Diencephalon (tissue), 1 donor: ENCODE results near the gene PROKR2. TPM values are rescaled to one million over a fixed set of nuclear protein-coding genes. Genes with fewer than 3 reads are reported as not detected.

Source experiments
- small RNA-seq: library from RNA; depleted of rRNA; stranded (forward); fragments of <200 nt; gene quantifications from one replicate; pipeline ENCODE3, GENCODE V24; 2014
- total RNA-seq: library from RNA; depleted of rRNA; stranded (reverse); fragments of >200 nt; gene quantifications from one replicate; pipeline ENCODE4 v1.2.3, GENCODE V29; 2014

The PROKR2 gene
- 4.8 TPM for total RNA-seq

GRCh38 chr20:5316188-5317158 lies at the start of gene PROKR2:
Gene PROKR2 (minus strand): TSS chr20:5316954. CDS start chr20:5314369, 2,585 bp downstream.

Small RNA genes within 50 kb of the gene (small RNA-seq; reads per million reads assigned to genes)
- gene RNA5-8SP7: not detected

Other genes starting within 250 kb of the PROKR2 start
- 70.8 TPM for gene TMEM230, start 203.9 kb downstream of the PROKR2 start, total RNA-seq
- 51.9 TPM for gene PCNA, start 197.0 kb downstream of the PROKR2 start, total RNA-seq
- gene CDS2, start 189.9 kb downstream of the PROKR2 start, total RNA-seq: 104 TPM